Fibroblast of skin of back (primary cell): ENCODE measurements around the gene CETP. TPM values are rescaled to one million over a fixed set of nuclear protein-coding genes. Genes with fewer than 3 reads are reported as not detected.

Experiments used
- DNase-seq: peaks from one replicate; pipeline ENCODE4 v3.0.0-alpha.2; 2013
- polyA plus RNA-seq, 2 experiments: library from polyadenylated mRNA; unstranded; fragments of 120-200 nt; gene quantifications; one replicate each; pipeline ENCODE4 v1.2.1, GENCODE V29; 2013; ENCODE audit not compliant: insufficient read length in 2 of 2

CETP gene
- polyA plus RNA-seq (2013, experiment 1 of 2; ENCODE audit: insufficient read length): 0.06 TPM
- polyA plus RNA-seq (2013, experiment 2 of 2; ENCODE audit: insufficient read length): 0.10 TPM

- no peak for DNase-seq
These were observed at the start of gene CETP for GRCh38 chr16:56961851-56962281. CETP (plus strand) TSS chr16:56961950; CDS start chr16:56961980, 30 bp downstream.

- DNase-seq: peak; percentile 56
These were observed 48.7 kb upstream of the CETP start for GRCh38 chr16:56912746-56913708.

- DNase-seq: no peak
These were observed 46.9 kb upstream of the CETP start for GRCh38 chr16:56914896-56915295.

GRCh38 chr16:56915336-56916119 is 46.2 kb upstream of the CETP start:
- DNase-seq: peak; percentile 14

- DNase-seq: no peak
These were observed 45.0 kb upstream of the CETP start for GRCh38 chr16:56916571-56917403.

GRCh38 chr16:56918467-56919012 is 43.2 kb upstream of the CETP start:
- DNase-seq: no peak

GRCh38 chr16:56919099-56919800 is 42.5 kb upstream of the CETP start:
- DNase-seq: no peak

GRCh38 chr16:56921571-56921970 is 40.2 kb upstream of the CETP start:
- no peak for DNase-seq

GRCh38 chr16:56923481-56924091 is 38.2 kb upstream of the CETP start:
- DNase-seq: no peak

GRCh38 chr16:56927471-56927870 is 34.3 kb upstream of the CETP start:
- DNase-seq: no peak

GRCh38 chr16:56929639-56930038 is 32.1 kb upstream of the CETP start:
- no peak for DNase-seq

GRCh38 chr16:56930486-56931270 is 31.1 kb upstream of the CETP start:
- DNase-seq: no peak

GRCh38 chr16:56931271-56931891 is 30.4 kb upstream of the CETP start:
- DNase-seq: peak; percentile 20

- DNase-seq: peak; percentile 98
These were observed 29.6 kb upstream of the CETP start, which contains the start of gene HERPUD1 for GRCh38 chr16:56931892-56932720. HERPUD1 (plus strand) TSS chr16:56932142; CDS start chr16:56932245, 103 bp downstream.

- peak; percentile 62 for DNase-seq
These were observed 28.8 kb upstream of the CETP start for GRCh38 chr16:56932721-56933619.

- DNase-seq: no peak
These were observed 27.7 kb upstream of the CETP start for GRCh38 chr16:56933828-56934598.
